NCI-H226 (cell line): ENCODE data around the gene FBXO11.

ENCODE experiments used
- DNase-seq: peaks from one replicate; pipeline ENCODE4 v3.0.0-alpha.2; 2015

The FBXO11 gene

GRCh38 chr2:47782671-47783485 is 123.4 kb downstream of the FBXO11 start, which contains the start of gene MSH6:
MSH6 (plus strand) TSS chr2:47783145; CDS start chr2:47783234, 89 bp downstream.
- peak; percentile 86 for DNase-seq

DNA sequence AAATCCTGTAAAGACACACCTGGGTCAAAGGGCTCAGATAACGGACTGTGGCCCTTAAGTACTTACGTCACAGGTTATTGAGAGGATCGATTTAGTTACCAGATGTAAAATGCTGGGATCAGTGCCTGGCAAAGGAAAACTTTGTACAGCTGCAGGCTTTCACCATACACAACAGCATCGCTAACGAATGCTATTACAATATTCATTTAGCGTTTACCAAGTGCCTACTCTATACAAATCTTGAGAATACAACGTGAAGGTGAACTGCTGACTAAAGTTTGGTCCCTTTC is 124.0 kb downstream of the FBXO11 start:
- DNase-seq, result no peak

DNA sequence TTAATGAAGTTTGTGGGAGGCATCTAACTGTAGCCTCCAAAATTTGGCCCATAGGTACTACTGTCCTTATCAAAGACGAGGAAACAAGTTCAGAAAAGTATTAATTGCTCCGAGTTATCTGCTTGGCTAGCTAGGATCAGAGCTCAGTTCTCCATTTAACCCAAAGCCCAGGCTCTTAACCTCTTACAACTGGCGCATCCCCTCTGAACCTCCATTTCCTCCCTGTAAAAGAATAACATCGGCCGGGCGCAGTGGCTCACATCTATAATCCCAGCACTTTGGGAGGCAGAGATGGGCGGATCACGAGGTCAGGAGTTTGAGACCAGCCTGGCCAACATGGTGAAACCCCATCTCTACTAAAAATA is 126.9 kb downstream of the FBXO11 start:
- DNase-seq, result no peak

DNA sequence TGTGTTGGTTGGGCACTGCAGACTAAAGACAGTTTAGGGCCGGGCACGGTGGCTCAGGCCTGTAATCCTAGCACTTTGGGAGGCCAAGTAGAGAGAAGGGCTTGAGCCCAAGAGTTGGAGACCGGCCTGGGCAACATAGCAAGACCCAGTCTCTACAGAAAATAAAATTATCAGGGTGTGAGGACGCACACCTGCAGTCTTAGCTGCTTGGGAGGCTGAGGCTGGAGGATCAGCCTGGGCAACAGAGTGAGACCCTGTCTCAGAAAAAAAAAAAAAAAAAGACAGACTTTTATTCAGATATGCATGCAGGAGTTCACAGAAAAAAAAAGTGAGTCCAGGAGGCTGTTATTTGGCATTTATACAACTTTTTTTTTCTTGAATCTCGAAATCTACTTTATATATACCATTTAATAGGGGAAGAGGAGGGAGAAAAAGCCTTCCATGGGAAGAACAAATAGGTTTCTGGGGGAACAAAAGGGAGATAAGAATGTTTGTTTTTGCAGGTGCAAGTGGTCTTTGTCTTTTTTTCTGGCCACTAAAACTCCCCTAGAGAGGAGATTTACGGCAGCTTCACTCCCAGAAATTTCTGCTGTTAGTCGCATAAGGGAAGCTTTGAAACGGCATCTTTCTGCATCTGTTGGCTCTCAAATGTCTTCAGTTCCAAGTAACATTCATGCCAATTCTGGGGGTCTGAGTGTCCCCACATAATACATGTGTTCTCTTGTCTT is 127.4 kb downstream of the FBXO11 start:
- no peak for DNase-seq

DNA sequence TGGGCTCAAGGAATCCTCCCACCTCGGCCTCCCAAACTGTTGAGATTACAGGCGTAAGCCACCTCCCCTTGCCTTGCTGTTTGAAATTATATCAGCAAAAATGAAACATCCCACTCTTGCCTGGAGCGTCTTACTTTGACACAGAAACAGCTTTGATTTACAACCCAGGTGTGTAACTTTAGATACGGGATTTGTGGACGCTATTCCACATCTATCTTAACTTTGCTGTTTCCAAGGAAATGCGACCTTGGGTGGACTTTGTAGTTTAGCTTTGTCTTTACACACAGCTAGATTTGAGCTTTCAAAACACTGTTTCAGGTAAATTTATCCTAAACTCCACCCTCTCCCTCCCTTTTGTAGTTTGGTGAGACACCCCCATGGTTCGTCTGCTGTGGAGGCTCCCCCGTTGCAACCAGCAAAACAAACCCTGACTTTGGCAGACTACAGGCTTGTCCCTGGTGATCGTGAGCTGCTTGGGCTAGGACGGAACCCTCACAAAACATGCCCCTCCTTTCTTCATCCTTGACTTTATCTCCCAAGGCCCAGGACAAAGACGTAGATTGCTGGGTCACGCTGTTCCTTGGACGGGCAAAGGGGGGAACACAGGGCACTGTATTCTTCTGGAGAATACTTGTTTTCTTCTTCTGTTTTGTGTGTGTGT is 128.9 kb downstream of the FBXO11 start:
- no peak for DNase-seq

DNA sequence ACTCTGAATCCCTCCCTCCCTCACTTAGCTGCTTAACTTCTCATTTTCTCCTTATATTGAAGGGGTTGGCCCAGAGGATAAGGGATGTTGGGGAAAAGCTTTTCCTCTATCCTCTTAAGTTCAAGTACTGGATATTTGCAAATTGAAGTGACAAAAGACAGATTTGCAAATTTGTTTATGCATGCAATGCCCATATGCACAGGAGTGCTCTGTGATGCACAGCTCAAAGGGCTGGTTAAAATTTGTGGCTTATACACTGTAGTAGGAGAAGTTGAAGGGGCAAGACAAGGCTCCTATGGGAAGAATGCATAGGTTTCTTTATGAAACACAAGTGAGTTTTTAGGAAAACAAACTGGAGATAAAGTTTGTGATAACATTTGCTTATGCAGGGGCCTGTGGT is 131.7 kb downstream of the FBXO11 start:
- DNase-seq, result no peak

- no peak for DNase-seq
Measured at GRCh38 chr2:47772343-47772742, 134.0 kb downstream of the FBXO11 start.

- DNase-seq, result peak; percentile 90
Measured at GRCh38 chr2:47771211-47771610, 135.1 kb downstream of the FBXO11 start.

DNA sequence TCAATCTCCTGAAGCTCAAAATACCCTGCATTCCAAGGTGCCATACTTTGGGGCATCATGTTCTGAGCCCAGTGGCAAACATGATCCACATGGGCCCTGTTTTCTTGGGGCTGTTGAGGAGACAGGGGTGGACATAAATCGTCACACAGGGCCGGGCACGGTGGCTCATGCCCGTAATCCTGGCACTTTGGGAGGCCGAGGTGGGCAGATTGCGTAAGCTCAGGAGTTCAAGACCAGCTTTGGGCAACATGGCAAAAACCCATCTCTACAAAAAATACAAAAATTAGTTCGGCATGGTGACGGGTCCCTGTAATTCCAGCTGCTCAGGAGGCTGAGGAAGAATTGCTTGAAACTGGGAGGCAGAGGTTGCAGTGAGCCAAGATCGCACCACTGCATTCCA is 137.0 kb downstream of the FBXO11 start:
- no peak for DNase-seq

DNA sequence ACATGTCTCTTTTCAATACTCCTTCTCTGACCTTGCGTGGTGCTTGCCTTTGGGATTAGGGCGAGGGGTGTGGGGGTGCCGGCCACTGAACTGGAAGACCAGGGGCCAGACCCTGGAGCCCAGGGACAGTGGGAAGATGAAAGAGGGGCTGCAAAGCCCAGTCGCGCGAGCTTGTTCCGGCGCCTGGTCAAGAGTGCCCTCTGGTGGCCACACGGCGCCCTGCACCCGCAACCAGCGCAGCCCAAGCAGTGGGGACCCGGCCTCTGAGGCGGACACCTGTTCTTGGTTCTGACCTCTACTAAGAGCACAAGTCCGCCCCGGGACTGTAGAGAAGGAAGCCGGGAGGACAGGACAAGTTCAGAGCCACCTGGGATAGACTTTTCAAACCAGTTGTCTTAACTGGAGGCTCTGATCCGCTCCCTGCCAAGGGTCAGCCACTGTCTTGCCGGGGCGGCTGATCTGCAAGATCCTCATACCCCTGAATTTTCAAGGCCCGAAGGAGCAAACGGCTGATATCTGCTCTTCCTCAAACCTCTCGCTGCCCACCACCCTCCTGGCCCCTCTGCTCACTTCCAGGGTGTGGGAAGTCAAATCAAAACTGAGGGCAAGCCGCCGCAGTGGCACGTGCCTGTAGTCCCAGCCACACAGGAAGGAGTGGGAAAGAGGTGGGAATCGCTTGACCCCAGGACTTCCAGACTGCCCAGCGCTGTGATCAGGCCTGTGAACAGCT is 138.3 kb downstream of the FBXO11 start:
- DNase-seq, result no peak

- DNase-seq, result no peak
Measured at GRCh38 chr2:47767497-47767844, 138.8 kb downstream of the FBXO11 start.

DNA sequence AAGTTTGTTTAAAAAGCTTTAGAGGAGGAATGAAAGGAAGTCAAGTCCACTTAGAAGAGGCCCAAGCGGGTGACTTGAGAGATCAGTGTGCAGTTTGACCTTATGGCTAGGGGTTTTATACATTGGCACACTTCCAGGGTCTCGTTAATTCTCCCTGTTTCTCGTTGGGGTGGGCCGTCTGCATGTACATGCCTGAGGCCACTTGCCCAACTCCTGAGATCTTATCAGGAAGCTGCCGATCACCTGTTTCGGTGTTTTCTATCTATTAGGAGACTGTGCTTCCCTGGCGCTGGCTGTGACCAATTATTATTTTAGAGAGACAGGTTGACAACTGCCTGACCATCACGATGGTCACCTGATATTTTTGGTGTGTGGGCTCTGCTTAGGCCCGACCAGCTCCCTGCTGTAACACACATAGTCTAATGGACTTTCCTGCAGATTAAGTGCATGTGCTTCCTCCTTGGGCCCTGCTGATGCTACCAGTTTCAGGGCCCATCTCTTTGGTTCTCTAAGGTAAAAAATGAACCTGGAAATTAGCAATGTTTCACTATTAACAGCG is 154.4 kb downstream of the FBXO11 start:
- no peak for DNase-seq

DNA sequence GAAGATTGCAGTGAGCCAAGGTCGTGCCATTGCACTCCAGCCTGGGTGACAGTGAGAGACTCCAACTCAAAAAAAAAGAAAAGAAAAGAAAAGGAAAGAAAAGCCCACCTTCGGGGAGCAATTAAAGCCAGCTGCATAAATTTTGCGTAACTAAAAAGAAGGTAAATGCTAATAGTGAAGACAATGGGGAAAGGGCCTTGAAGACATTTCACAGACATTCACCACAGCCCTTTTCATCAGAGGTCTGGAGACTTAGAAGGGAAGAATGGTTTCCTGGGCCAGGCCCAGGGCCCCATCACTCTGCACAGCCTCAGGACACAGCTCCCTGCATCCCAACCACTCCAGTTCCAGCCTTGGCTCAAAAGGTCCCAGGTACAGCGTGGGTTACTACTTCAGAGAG is 158.4 kb downstream of the FBXO11 start:
- no peak for DNase-seq

DNA sequence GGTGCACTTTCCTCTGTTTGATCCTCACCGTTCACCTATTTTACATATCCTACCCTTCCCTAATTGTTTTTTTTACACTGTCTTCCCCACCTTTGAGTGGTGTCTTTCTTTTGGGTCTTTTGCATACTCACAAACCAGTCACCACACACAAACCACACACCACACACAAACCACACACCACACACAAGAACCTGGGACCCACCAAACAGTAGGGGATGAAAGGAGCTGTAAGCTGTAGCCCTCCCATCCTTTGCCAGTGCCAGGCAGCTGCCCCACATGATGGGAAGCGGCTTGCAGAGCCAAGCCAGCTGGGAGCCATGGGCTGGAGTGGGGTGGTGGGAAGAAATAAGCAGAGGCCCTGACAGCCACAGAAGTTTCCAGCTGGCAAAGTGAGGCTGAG is 162.2 kb downstream of the FBXO11 start:
- DNase-seq, result no peak

GRCh38 chr2:47741637-47742036 is 164.7 kb downstream of the FBXO11 start:
- no peak for DNase-seq

DNA sequence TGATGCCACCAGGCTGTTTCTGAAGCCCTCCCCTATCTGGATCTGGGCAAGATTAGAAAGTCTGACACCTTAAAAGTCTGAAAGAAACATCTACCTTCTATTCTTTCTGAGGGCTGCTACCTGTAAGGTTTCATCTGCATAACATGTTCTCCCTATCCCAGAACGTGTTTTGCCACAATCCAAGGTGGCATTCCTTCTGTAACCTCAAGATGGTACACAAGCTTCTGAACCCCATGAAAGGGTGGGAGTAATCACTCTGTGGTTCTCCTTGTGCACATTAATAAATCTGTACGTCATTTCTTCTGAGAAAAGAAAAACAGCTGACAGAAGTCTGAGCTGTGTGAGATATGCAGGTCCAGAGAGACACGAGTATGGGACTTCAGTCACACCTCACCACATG is 165.2 kb downstream of the FBXO11 start:
- DNase-seq, result no peak
